Stimulated activated CD4-positive, alpha-beta T cell treated with anti-CD3 and anti-CD28 coated beads, Interleukin-15, amount 100 ng/mL, for 48 hours (primary cell): ENCODE data around the gene USP6.
A peak's percentile ranks its signal among the peaks of the same experiment; 100 is the strongest.
"Not testable (repeated sequence)": the region's sequence is repeated elsewhere in the genome, so short reads cannot be mapped to it uniquely, and the experiment has no call there.

ENCODE experiments used
- DNase-seq, 2 donors: peaks; one replicate each; pipeline ENCODE4 v3.0.0-alpha.2; 2020; ENCODE audit warnings: low read depth in 2 of 2

Gene USP6

DNA sequence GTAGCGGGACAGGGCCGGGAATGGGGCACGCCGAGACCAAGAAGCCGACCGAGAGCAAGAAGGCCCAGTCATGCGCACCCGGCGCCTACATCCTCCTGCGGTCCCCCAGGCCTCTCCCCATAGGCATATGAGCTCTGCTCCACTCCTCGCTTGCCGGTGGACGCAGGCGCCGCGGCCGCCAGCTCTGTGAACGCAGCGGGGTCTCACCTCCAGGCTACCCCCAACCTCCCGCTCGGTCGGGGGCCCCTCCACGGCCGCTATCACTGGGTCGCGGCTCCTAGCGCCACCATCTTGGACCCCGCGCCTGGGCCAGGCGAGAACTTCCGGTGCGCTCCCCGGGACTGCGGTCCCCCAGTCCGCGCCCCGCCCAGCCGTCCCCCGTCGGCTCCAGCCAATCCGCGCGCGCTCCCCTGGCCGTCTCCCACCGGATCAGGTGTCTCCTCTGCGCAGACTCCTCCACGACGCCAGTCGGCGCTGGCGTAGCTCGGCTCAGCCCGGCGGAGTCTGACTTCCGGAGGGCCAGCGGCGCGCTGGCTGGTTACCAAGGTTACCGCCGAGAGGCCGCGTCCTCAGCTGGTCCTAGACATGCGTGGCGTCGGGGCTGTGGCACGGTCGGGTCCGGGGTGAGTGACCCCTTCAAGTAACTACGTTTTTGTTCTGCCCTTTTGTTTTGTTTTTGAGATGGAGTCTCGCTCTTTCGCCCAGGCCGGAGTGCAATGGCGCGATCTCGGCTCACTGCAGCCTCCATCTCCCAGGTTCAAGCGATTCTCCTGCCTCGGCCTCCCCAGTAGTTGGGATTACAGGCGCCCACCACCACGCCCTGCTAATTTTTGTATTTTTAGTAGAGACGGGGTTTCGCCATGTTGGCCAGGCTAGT lies 75.9 kb downstream of the USP6 start, which contains the start of gene ZNF594:
ZNF594 (minus strand) TSS at position 328 of the 877 bp plus-strand sequence. CDS start 7,612 bp downstream, outside the sequence.
- peak; percentile 96 to 98 for DNase-seq

GRCh38 chr17:5194346-5194745 lies 78.5 kb downstream of the USP6 start:
- DNase-seq = no peak

DNA sequence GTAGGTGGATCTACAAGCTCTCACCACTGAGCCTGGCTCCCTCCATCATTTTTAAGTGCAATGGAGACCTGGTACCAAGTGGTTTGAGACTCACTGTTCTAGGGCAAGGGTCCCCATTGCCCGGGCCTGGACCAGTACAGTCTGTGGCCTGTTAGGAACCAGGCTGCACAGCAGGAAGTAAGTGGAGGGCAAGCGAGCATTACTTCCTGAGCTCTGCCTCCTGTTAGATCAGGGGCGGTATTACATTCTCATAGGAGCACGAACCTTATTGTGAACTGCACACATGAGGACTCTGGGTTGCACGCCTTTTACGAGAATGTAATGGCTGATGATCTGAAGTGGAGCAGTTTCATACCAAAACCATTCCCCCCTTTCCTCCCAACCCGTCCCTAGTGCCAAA lies 82.6 kb downstream of the USP6 start:
- no peak for DNase-seq

GRCh38 chr17:5200360-5200759 lies 84.5 kb downstream of the USP6 start:
- DNase-seq = no peak

- DNase-seq = no peak
Measured at GRCh38 chr17:5201011-5201410, 85.2 kb downstream of the USP6 start.

DNA sequence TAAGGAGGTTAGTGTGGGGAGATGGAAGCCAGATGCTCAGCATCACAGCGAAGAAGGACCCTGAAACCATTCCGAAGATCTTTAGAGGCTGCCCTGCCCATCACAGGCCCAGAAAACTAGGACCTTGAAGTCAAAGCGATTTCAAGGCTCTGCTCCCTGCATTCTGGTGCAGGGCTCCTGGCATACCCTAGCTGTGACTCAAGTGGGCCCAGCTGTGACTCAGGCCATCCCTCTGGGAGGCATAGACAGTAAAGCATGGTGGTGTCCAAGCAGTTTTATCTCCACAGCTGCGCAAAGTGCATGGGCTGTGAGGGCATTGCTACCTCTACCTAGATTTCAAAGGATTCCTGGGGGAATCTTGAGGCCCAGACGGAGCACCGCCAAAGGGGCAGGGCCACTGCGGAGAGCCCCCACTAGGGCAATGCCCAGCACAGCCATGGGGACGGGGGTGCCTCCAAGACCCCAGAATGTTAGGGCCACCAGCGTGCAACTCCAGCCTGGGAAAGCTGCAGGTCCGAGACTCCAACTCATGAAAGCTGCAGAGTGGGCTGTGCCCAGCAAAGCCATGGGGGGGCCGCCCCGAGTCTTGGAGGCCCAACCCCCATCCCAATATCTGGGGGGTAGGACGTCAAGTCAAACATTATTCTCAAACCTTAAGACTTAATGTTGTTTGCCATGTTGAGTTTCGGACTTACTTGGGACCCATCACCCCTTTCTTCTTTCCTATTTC lies 87.5 kb downstream of the USP6 start:
- DNase-seq = no peak

GRCh38 chr17:5203908-5204294 lies 88.1 kb downstream of the USP6 start:
- no peak for DNase-seq

GRCh38 chr17:5209396-5209795 lies 93.6 kb downstream of the USP6 start:
- DNase-seq = no peak

DNA sequence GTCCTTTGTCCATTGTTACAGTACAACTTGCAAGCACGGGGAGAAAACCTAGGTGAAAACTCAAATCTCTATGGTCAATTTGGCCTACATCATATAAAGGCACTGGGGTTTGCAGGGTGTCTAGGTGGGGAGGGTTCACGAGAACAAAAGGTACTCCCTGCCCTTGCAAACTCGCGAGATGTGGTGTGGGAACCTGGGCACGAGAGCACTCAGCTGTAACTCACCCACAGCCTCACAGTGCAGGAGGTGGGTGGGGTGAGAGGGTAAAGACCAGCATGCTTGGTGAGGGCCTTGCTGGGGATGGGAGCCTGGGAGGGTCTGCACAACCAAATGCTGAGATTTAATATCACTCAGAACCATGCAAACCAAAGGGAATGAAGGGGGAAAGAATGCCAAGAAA lies 94.3 kb downstream of the USP6 start:
- no peak for DNase-seq

GRCh38 chr17:5210614-5211252 lies 94.9 kb downstream of the USP6 start:
- no peak for DNase-seq

DNA sequence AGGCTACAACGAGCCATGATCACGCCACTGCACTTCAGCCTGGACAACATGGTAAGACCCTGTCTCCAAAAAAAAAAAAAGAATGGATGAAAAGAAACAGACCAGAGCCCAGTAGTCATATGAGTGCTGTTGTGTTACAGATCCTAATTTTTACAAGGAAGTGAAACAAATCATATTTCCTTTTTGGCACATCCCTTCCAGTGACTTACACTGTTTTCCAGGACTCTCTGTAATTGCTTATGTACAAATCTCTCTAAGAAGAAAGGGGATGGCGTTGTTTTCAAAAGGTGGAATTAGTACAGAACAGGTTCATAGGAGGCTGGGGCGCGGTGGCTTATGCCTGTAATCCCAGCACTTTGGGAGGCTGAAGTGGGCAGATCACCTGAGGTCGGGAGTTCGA lies 95.6 kb downstream of the USP6 start:
- no peak for DNase-seq

- not testable (repeated sequence) for DNase-seq
Measured at GRCh38 chr17:5217562-5217961, 101.7 kb downstream of the USP6 start.

GRCh38 chr17:5219536-5219935 lies 103.7 kb downstream of the USP6 start:
- DNase-seq = no peak

DNA sequence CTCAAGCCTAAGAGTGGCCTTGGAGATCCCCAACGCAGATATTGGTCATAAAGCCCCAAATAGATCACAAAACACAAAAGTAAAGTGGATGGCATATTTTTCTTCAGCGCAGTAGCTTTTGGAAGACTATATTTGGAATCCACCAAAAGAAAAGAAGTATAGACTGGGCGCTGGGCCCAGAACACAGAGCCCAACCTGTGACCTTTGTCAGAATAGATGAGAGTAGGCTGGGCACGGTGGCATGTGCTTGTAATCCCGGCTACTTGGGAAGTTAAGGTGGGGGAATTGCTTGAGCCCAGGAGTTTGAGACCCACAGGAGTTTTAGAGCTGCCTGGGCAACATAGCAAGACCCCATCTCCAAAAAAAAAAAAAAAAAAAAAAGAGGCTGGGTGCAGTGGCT lies 104.2 kb downstream of the USP6 start:
- no peak for DNase-seq

- DNase-seq = not testable (repeated sequence)
Measured at GRCh38 chr17:5221912-5222311, 106.1 kb downstream of the USP6 start.
